HepG2 (cell line): ENCODE data around the gene PSD4. TPM values are rescaled to one million over a fixed set of nuclear protein-coding genes. Genes with fewer than 3 reads are reported as not detected.

Experiments used
- ADNP ChIP-seq: sonication (generic); formaldehyde crosslinking; IDR thresholded peaks from 2 replicates; pipeline ENCODE4 v1.4.0; 2020; ENCODE audit warnings: missing genetic modification reagents
- DNMT1 ChIP-seq: sonication (generic); formaldehyde crosslinking; IDR thresholded peaks from 2 replicates; pipeline ENCODE4 v1.5.1; 2020; ENCODE audit warnings: mild to moderate bottlenecking, missing genetic modification reagents
- HHEX ChIP-seq: IDR thresholded peaks from 2 replicates; pipeline ENCODE4 v1.6.1; 2016; ENCODE audit warnings: control low read depth
- KDM1A ChIP-seq: IDR thresholded peaks from 2 replicates; pipeline ENCODE4 v1.6.1; 2016; ENCODE audit warnings: missing compliant biosample characterization
- NFRKB ChIP-seq: fragments of 450-650 bp; IDR thresholded peaks from 2 replicates; pipeline ENCODE4 v1.6.1; 2017
- PBX3 ChIP-seq: sonication (generic); formaldehyde crosslinking; IDR thresholded peaks from 2 replicates; pipeline ENCODE4 v1.8.1; 2023; ENCODE audit warnings: missing genetic modification reagents, inconsistent platforms, borderline replicate concordance
- SOX13 ChIP-seq, 3 experiments: fragments of 450-650 bp in 1 of 3; sonication (generic) in 1 of 3; formaldehyde crosslinking in 1 of 3; IDR thresholded peaks in 2 of 3; conservative IDR thresholded peaks in 1 of 3; 2 replicates each; pipeline versions ENCODE4 v1.5.0 to v1.6.1; 2016 to 2020; ENCODE audit warnings: antibody characterized with exemption in 1 of 3, mild to moderate bottlenecking in 1 of 3, missing compliant biosample characterization in 1 of 3, missing genetic modification reagents in 1 of 3, moderate library complexity in 1 of 3
- SRSF9 ChIP-seq: fragments of 200-400 bp; formaldehyde crosslinking; IDR thresholded peaks from 2 replicates; pipeline ENCODE4 v1.6.1; 2018; ENCODE audit warnings: borderline replicate concordance, mild to moderate bottlenecking, low read depth, low read length; ENCODE audit not compliant: insufficient read depth, poor library complexity, severe bottlenecking
- TCF7L2 ChIP-seq: IDR thresholded peaks from 2 replicates; pipeline ENCODE4 v1.6.1; 2011; ENCODE audit warnings: mild to moderate bottlenecking, low read depth, low read length, moderate library complexity
- U2AF2 ChIP-seq: fragments of 200-400 bp; formaldehyde crosslinking; IDR thresholded peaks from 2 replicates; pipeline ENCODE4 v1.6.1; 2017; ENCODE audit warnings: low read depth, mild to moderate bottlenecking, low read length
- ZFY ChIP-seq: sonication (generic); formaldehyde crosslinking; IDR thresholded peaks from 2 replicates; pipeline ENCODE4 v1.4.0; 2020; ENCODE audit warnings: missing genetic modification reagents
- ZNF274 ChIP-seq: sonication (generic); formaldehyde crosslinking; IDR thresholded peaks from 2 replicates; pipeline ENCODE4 v1.5.1; 2020; ENCODE audit warnings: mild to moderate bottlenecking, missing genetic modification reagents
- ZNF326 ChIP-seq: sonication (generic); formaldehyde crosslinking; IDR thresholded peaks from 2 replicates; pipeline ENCODE4 v1.4.0; 2020; ENCODE audit warnings: missing genetic modification reagents, borderline replicate concordance
- ZNF407 ChIP-seq: sonication (generic); formaldehyde crosslinking; IDR thresholded peaks from one replicate; pipeline ENCODE4 v1.5.1; 2020; ENCODE audit warnings: mild to moderate bottlenecking, missing genetic modification reagents; ENCODE audit errors: not compliant biosample characterization
- ZNF432 ChIP-seq: sonication (generic); formaldehyde crosslinking; IDR thresholded peaks from 2 replicates; pipeline ENCODE4 v1.5.0; 2020; ENCODE audit warnings: missing genetic modification reagents, mild to moderate bottlenecking, borderline replicate concordance
- ZNF576 ChIP-seq: sonication (generic); formaldehyde crosslinking; IDR thresholded peaks from 2 replicates; pipeline ENCODE4 v1.4.0; 2020; ENCODE audit warnings: mild to moderate bottlenecking, missing genetic modification reagents
- ZNF580 ChIP-seq: IDR thresholded peaks from 2 replicates; pipeline ENCODE4 v1.6.1; 2016; ENCODE audit warnings: low read depth, borderline replicate concordance
- ZNF766 ChIP-seq: sonication (generic); formaldehyde crosslinking; IDR thresholded peaks from 2 replicates; pipeline ENCODE4 v1.5.0; 2020; ENCODE audit warnings: missing genetic modification reagents, borderline replicate concordance
- ZNF776 ChIP-seq: sonication (generic); formaldehyde crosslinking; IDR thresholded peaks from 2 replicates; pipeline ENCODE4 v1.4.0; 2020; ENCODE audit warnings: mild to moderate bottlenecking, missing genetic modification reagents
- polyA plus RNA-seq, 8 experiments: library from polyadenylated mRNA; depleted of rRNA in 3 of 8; stranded (reverse) in 7 of 8; unstranded in 1 of 8; fragments of >200 nt; fragmentation: Illumina TruSeq in 4 of 8; extraction: Trizol in 4 of 8; gene quantifications; 2 replicates each; pipeline versions ENCODE4 v1.2.1 to v1.2.3, GENCODE V29; 2011 to 2016; ENCODE audit warnings: low read depth in 4 of 8, missing spikeins in 1 of 8, mixed read lengths in 1 of 8; ENCODE audit not compliant: insufficient read depth in 1 of 8
- total RNA-seq, 5 experiments: library from RNA; depleted of rRNA; stranded (reverse); fragments of >200 nt; fragmentation: Illumina TruSeq; extraction: Trizol; gene quantifications; 2 replicates each; pipeline ENCODE4 v1.2.3, GENCODE V29; 2016; ENCODE audit warnings: low read depth in 1 of 5

The PSD4 gene
- total and polyA plus RNA-seq, 2 of the 13 experiments (the other 11 are each of a cell fraction or from before 2014, with no cell fraction given), result 5.8 to 9.4 TPM

GRCh38 chr2:113173542-113174375 is at the start of gene PSD4 (continued):
- TF ChIP-seq ZNF407, result no peak
- TF ChIP-seq ZNF766, result no peak
- TF ChIP-seq SOX13 (IDR thresholded peaks at IDR 0.05), result no peak
- TF ChIP-seq SOX13 (CRISPR knock-in tag; conservative IDR thresholded peaks at IDR 0.05 in 1 of 2, IDR thresholded peaks at IDR 0.05 in 1 of 2), result 0 out of 4 replicates have a peak, but pooled peaks of 1 of the 2 experiments have one; percentile 2
- TF ChIP-seq DNMT1, result no peak
- no peak for TF ChIP-seq KDM1A (CRISPR knock-in tag)
- peak; percentile 55; the same call in 1 of the 2 replicates for TF ChIP-seq ZFY (CRISPR knock-in tag)
- TF ChIP-seq ADNP (CRISPR knock-in tag), result no peak
- no peak for TF ChIP-seq ZNF326 (CRISPR knock-in tag)
- no peak for TF ChIP-seq NFRKB
- TF ChIP-seq ZNF274 (CRISPR knock-in tag), result peak; percentile 28; the same call in 1 of the 2 replicates
- TF ChIP-seq ZNF580 (CRISPR knock-in tag), result no peak
- TF ChIP-seq PBX3 (CRISPR knock-in tag), result no peak
- 0 out of 2 replicates have a peak, but pooled peaks have one; percentile 47 for TF ChIP-seq ZNF776 (CRISPR knock-in tag)
- no peak for TF ChIP-seq U2AF2
- no peak for TF ChIP-seq TCF7L2
- no peak for TF ChIP-seq ZNF576 (CRISPR knock-in tag)
- no peak for TF ChIP-seq SRSF9
- no peak for TF ChIP-seq HHEX (CRISPR knock-in tag)
- no peak for TF ChIP-seq ZNF432 (CRISPR knock-in tag)
